Fibroblast of lung (primary cell): ENCODE measurements around the gene TAF11. TPM values are rescaled to one million over a fixed set of nuclear protein-coding genes. Genes with fewer than 3 reads are reported as not detected.

ENCODE experiments used
- DNase-seq, 2 donors: peaks; one replicate each; pipeline versions ENCODE4 v3.0.0 to v3.0.0-alpha.2; 2010; ENCODE audit warnings: low read depth in 2 of 2
- H2AFZ ChIP-seq: 2 replicates; pipeline ENCODE4 v1.5.1; 2012; ENCODE audit warnings: low read length, control low read depth, inconsistent platforms
- H3K27ac ChIP-seq: 2 replicates; pipeline ENCODE4 v1.5.1; 2011; ENCODE audit warnings: low read length, control low read depth; ENCODE audit not compliant: insufficient read depth
- H3K27me3 ChIP-seq: 2 replicates; pipeline ENCODE4 v1.5.1; 2011; ENCODE audit warnings: mild to moderate bottlenecking, low read length; ENCODE audit not compliant: control insufficient read depth, insufficient read depth
- H3K36me3 ChIP-seq: 2 replicates; pipeline ENCODE4 v1.5.1; 2011; ENCODE audit warnings: low read length; ENCODE audit not compliant: control insufficient read depth, insufficient read depth
- H3K4me1 ChIP-seq: 2 replicates; pipeline ENCODE4 v1.5.1; 2011; ENCODE audit warnings: low read length; ENCODE audit not compliant: control insufficient read depth, insufficient read depth; ENCODE audit errors: extremely low read depth
- H3K4me2 ChIP-seq: 2 replicates; pipeline ENCODE4 v1.5.1; 2011; ENCODE audit warnings: low read length, control low read depth; ENCODE audit not compliant: insufficient read depth; ENCODE audit errors: extremely low read depth
- H3K4me3 ChIP-seq, 4 experiments: fragments of 200-600 bp in 1 of 4; sonication (generic) in 1 of 4; replicated peaks in 1 of 4; 2 replicates each; pipeline ENCODE4 v1.5.1; 2011 to 2016; ENCODE audit warnings: low read length in 4 of 4, low read depth in 3 of 4, mild to moderate bottlenecking in 3 of 4, control low read depth in 2 of 4, inconsistent platforms in 1 of 4, mixed read lengths in 1 of 4; ENCODE audit not compliant: insufficient read depth in 1 of 4; ENCODE audit errors: control extremely low read depth in 1 of 4
- H3K79me2 ChIP-seq: 2 replicates; pipeline ENCODE4 v1.5.1; 2012; ENCODE audit warnings: mild to moderate bottlenecking, low read length, inconsistent platforms; ENCODE audit not compliant: control insufficient read depth, insufficient read depth
- H3K9ac ChIP-seq: 2 replicates; pipeline ENCODE4 v1.5.1; 2011; ENCODE audit warnings: mild to moderate bottlenecking, low read length, control low read depth; ENCODE audit not compliant: insufficient read depth
- H3K9me3 ChIP-seq: 2 replicates; pipeline ENCODE4 v1.5.1; 2012; ENCODE audit warnings: low read depth, low read length; ENCODE audit not compliant: control insufficient read depth, insufficient read depth
- H4K20me1 ChIP-seq: 2 replicates; pipeline ENCODE4 v1.5.1; 2011; ENCODE audit warnings: low read length; ENCODE audit not compliant: control insufficient read depth, insufficient read depth; ENCODE audit errors: extremely low read depth
- EZH2 ChIP-seq: IDR thresholded peaks from 2 replicates; pipeline ENCODE4 v1.5.1; 2012; ENCODE audit warnings: low read length, control low read depth, mild to moderate bottlenecking; ENCODE audit errors: missing control alignments
- polyA plus RNA-seq, 2 donors: library from polyadenylated mRNA; depleted of rRNA in 1 of 2; stranded (reverse) in 1 of 2; unstranded in 1 of 2; fragments of >200 nt; gene quantifications; 2 replicates each; pipeline ENCODE4 v1.2.1, GENCODE V29; 2011 to 2012; ENCODE audit warnings: missing spikeins in 1 of 2
- total RNA-seq: library from RNA; depleted of rRNA; stranded (reverse); fragments of >200 nt; gene quantifications from 2 replicates; pipeline ENCODE4 v1.2.1, GENCODE V29; 2014
- TF ChIP-seq, protein P1 (sequence below), 2 donors: IDR thresholded peaks in 1 of 2; conservative IDR thresholded peaks in 1 of 2; 1 replicate in 1 of 2; 2 replicates in 1 of 2; pipeline ENCODE4 v1.5.1; 2011 to 2012; ENCODE audit warnings: low read length in 2 of 2, control low read depth in 1 of 2, inconsistent platforms in 1 of 2, low read depth in 1 of 2, mild to moderate bottlenecking in 1 of 2

TAF11 gene
- total and polyA plus RNA-seq, 2 donors (not counting 1 experiment from before 2014, with no cell fraction given) = 13.9 to 35.6 TPM

DNA sequence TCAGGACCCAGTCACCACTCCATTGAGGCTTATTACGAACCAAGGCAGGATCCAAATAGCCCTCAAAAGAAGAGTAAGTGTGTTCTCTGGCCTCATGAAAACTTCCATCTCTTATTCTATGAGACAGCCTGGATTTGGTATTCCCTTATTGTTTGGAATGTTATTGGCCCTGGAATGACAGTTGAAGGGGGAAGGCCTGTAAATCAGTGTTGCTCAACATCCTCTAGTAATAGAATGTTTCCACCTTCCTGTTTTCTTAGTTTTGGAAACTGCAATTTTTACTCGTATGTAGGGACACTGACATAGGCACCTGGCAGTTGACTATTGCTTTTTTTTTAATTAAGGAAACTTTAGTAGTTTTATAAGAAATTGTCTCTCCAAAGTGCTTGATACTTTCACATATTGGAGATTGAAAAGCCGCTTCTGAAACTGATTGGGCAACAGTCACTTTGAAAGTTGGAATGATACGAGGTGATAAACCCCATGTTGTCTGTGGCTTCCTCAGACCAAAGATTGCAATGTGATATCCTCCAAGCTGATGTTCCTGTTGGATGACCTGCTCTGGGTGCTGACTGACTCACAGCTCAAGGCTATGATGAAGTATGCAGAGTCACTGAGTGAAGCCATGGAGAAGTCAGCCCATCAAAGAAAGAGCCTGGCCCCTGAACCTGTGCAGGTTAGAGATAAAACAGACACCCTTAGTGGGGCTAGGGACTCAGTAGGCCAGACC is 52.9 kb downstream of the TAF11 start:
- Histone ChIP-seq H3K79me2 (no peaks in the 10 kb centered on the region), H3K27me3 (no peaks in the 10 kb centered on the region), H3K27ac (no peak overlapping the region), H3K9me3 (no peaks in the 10 kb centered on the region), H3K9ac (no peak overlapping the region), H3K4me3 (no peak overlapping the region), H2AFZ (no peak overlapping the region), H3K4me1 (peaks cover 3% of the 10 kb centered on the region), H4K20me1 (no peaks in the 10 kb centered on the region), H3K36me3 (no peaks in the 10 kb centered on the region), H3K4me2 (no peak overlapping the region)
- peak in 1 of 2 donors; percentile 30 for DNase-seq
- no peak for TF ChIP-seq EZH2
- TF ChIP-seq, protein P1, sequence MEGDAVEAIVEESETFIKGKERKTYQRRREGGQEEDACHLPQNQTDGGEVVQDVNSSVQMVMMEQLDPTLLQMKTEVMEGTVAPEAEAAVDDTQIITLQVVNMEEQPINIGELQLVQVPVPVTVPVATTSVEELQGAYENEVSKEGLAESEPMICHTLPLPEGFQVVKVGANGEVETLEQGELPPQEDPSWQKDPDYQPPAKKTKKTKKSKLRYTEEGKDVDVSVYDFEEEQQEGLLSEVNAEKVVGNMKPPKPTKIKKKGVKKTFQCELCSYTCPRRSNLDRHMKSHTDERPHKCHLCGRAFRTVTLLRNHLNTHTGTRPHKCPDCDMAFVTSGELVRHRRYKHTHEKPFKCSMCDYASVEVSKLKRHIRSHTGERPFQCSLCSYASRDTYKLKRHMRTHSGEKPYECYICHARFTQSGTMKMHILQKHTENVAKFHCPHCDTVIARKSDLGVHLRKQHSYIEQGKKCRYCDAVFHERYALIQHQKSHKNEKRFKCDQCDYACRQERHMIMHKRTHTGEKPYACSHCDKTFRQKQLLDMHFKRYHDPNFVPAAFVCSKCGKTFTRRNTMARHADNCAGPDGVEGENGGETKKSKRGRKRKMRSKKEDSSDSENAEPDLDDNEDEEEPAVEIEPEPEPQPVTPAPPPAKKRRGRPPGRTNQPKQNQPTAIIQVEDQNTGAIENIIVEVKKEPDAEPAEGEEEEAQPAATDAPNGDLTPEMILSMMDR (conservative IDR thresholded peaks at IDR 0.05 in 1 of 2, IDR thresholded peaks at IDR 0.05 in 1 of 2; ENCODE audit: low read depth in 1 of 2, low read length in 2 of 2) = no peak

DNA sequence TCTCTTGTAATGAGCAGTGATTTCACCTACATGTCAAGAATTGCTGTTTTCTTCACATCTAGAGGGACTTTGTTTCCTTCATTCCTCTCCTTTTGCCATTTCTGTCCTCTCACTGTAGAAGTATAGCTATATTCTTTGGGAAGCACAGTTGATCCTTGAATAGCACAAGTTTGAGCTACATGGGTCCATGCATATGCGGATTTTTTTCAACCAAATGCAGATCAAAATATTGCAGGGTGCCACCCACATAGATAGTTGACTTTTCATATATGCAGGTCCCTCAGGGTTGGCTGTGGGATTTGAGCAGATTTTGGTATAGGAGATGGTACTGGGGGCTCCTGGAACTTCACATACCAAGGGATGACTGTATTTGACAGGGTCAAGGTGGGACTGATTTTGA is 54.9 kb downstream of the TAF11 start:
- no peak overlapping the region for H3K9ac ChIP-seq
- no peaks in the 10 kb centered on the region for H3K36me3 ChIP-seq
- no peak overlapping the region for H3K4me2 ChIP-seq
- H3K79me2 ChIP-seq = no peaks in the 10 kb centered on the region
- H3K4me3 ChIP-seq = no peak overlapping the region
- no peak overlapping the region for H2AFZ ChIP-seq
- TF ChIP-seq, protein P1 (conservative IDR thresholded peaks at IDR 0.05 in 1 of 2, IDR thresholded peaks at IDR 0.05 in 1 of 2; ENCODE audit: low read depth in 1 of 2, low read length in 2 of 2) = no peak
- TF ChIP-seq EZH2 = no peak
- H3K27me3 ChIP-seq = no peaks in the 10 kb centered on the region
- H3K9me3 ChIP-seq = no peaks in the 10 kb centered on the region
- no peak for DNase-seq
- no peaks in the 10 kb centered on the region for H4K20me1 ChIP-seq
- no peak overlapping the region for H3K27ac ChIP-seq
- peaks cover 3% of the 10 kb centered on the region for H3K4me1 ChIP-seq

DNA sequence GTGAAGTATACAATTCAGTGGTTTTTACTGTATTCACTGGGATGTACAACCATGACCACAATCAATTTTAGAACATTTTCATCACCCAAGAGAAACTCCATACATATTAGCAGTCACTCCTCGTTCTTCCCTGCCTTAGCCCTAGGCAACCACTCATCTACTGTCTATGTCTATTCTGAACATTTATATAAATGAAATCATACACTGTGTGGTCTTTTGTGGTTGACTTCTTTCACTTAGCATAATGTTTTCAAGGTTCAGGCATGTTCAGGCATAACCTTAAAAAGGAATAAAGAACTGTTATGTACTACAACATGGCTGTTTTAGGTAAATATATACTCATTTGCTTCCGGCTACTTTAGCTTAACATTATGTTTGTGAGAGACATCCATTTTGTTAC is 58.7 kb downstream of the TAF11 start:
- H3K9ac ChIP-seq = no peak overlapping the region
- H2AFZ ChIP-seq = no peak overlapping the region
- no peaks in the 10 kb centered on the region for H3K9me3 ChIP-seq
- no peaks in the 10 kb centered on the region for H3K4me1 ChIP-seq
- H3K79me2 ChIP-seq = no peaks in the 10 kb centered on the region
- no peak overlapping the region for H3K27ac ChIP-seq
- H3K4me2 ChIP-seq = no peak overlapping the region
- H3K36me3 ChIP-seq = no peaks in the 10 kb centered on the region
- no peak for TF ChIP-seq EZH2
- TF ChIP-seq, protein P1 (conservative IDR thresholded peaks at IDR 0.05 in 1 of 2, IDR thresholded peaks at IDR 0.05 in 1 of 2; ENCODE audit: low read depth in 1 of 2, low read length in 2 of 2) = no peak
- no peak for DNase-seq
- H3K27me3 ChIP-seq = no peaks in the 10 kb centered on the region
- H4K20me1 ChIP-seq = no peaks in the 10 kb centered on the region
- H3K4me3 ChIP-seq = no peak overlapping the region

Other genes with a start within 250 kb of the TAF11 start
- gene ILRUN, start 191.3 kb downstream of the TAF11 start, total RNA-seq = 51.6 and 60.1 TPM in 2 replicates
- gene ILRUN, start 191.3 kb downstream of the TAF11 start, polyA plus RNA-seq = 44.1 and 49.9 TPM in 2 replicates
- gene SNRPC, start 130.5 kb downstream of the TAF11 start, total RNA-seq = 44.7 and 62.4 TPM in 2 replicates
- gene SNRPC, start 130.5 kb downstream of the TAF11 start, polyA plus RNA-seq = 201 and 328 TPM in 2 replicates
- 5.4 and 7.1 TPM in 2 replicates for gene BLTP3A, start 96.0 kb downstream of the TAF11 start, total RNA-seq
- 3.3 and 5.0 TPM in 2 replicates for gene BLTP3A, start 96.0 kb downstream of the TAF11 start, polyA plus RNA-seq
- gene ANKS1A, start 1.2 kb upstream of the TAF11 start, total RNA-seq = 5.1 and 7.8 TPM in 2 replicates
- gene ANKS1A, start 1.2 kb upstream of the TAF11 start, polyA plus RNA-seq = 3.4 and 3.6 TPM in 2 replicates